HUDEP-2 (cell line): Measurements from ENCODE around the gene DCHS1.

Source experiments
- DNase-seq, 76 experiments: peaks; one replicate each; lab custom pipeline; 2025; ENCODE audit not compliant: unreplicated experiment in 76 of 76; lab: John Stamatoyannopoulos, UW

DCHS1 gene

GRCh38 chr11:6674219-6674597 is 18.6 kb upstream of the DCHS1 start:
- no peak for DNase-seq

GRCh38 chr11:6673523-6674218 is 18.1 kb upstream of the DCHS1 start:
- no peak for DNase-seq

- no peak for DNase-seq
Measured at GRCh38 chr11:6671991-6672390, 16.4 kb upstream of the DCHS1 start.

GRCh38 chr11:6670202-6670830 is 14.7 kb upstream of the DCHS1 start:
- no peak for DNase-seq

- peak in 14 of 76 experiments; percentile 8 to 32 (median 22) for DNase-seq
Measured at GRCh38 chr11:6667733-6668374, 12.2 kb upstream of the DCHS1 start.

- DNase-seq, result no peak
Measured at GRCh38 chr11:6666302-6667183, 10.9 kb upstream of the DCHS1 start.

- DNase-seq, result no peak
Measured at GRCh38 chr11:6664551-6664950, 8.9 kb upstream of the DCHS1 start.

- DNase-seq, result no peak
Measured at GRCh38 chr11:6663794-6664469, 8.3 kb upstream of the DCHS1 start.

- no peak for DNase-seq
Measured at GRCh38 chr11:6660712-6661111, 5.1 kb upstream of the DCHS1 start.

GRCh38 chr11:6658647-6659046 is 3.0 kb upstream of the DCHS1 start:
- DNase-seq, result no peak

- no peak for DNase-seq
Measured at GRCh38 chr11:6657346-6657745, 1.7 kb upstream of the DCHS1 start.

GRCh38 chr11:6656936-6657335 is 1.3 kb upstream of the DCHS1 start:
- DNase-seq, result no peak

- no peak for DNase-seq
Measured at GRCh38 chr11:6656584-6656915, 941 bp upstream of the DCHS1 start.

- no peak for DNase-seq
Measured at GRCh38 chr11:6655020-6655789, 404 bp downstream of the DCHS1 start.

- no peak for DNase-seq
Measured at GRCh38 chr11:6654281-6655019, 1.2 kb downstream of the DCHS1 start.

GRCh38 chr11:6653656-6654055 is 2.0 kb downstream of the DCHS1 start:
- DNase-seq, result no peak

- DNase-seq, result no peak
Measured at GRCh38 chr11:6653097-6653496, 2.5 kb downstream of the DCHS1 start.

GRCh38 chr11:6652182-6652581 is 3.4 kb downstream of the DCHS1 start:
- DNase-seq, result no peak

- peak in 1 of 76 experiments; percentile 5 for DNase-seq
Measured at GRCh38 chr11:6650980-6651379, 4.6 kb downstream of the DCHS1 start.
